ENCODE measurements around the gene JAKMIP2. TPM values are rescaled to one million over a fixed set of nuclear protein-coding genes. Genes with fewer than 3 reads are reported as not detected.

The JAKMIP2 gene
- not detected in 2 replicates for total RNA-seq

GRCh38 chr5:147782110-147783028 is at the start of gene JAKMIP2:
Gene JAKMIP2 (minus strand): TSS chr5:147782728. CDS start chr5:147671806, 110,922 bp downstream.

GRCh38 chr5:147831465-147831864 is 48.9 kb upstream of the JAKMIP2 start, which contains the start of gene SPINK1:
Gene SPINK1 (minus strand): TSS chr5:147831671. CDS start chr5:147831577, 94 bp downstream.

Other genes starting within 250 kb of the JAKMIP2 start
- 3.6 TPM in 1 of 2 replicates, not detected in the other for gene SPINK1, start 48.9 kb upstream of the JAKMIP2 start, total RNA-seq
- gene SCGB3A2, start 96.0 kb upstream of the JAKMIP2 start, total RNA-seq, result not detected in 2 replicates
- gene C5orf46, start 123.8 kb upstream of the JAKMIP2 start, total RNA-seq, result 1.2 TPM in 1 of 2 replicates, not detected in the other